Measurements from ENCODE around the gene KNCN. TPM values are rescaled to one million over a fixed set of nuclear protein-coding genes. Genes with fewer than 3 reads are reported as not detected.

KNCN gene
- polyA plus RNA-seq, 1 experiment: not detected

- no peaks in the 10 kb centered on the region; the same call in 1 of the 2 replicates for H3K9me3 ChIP-seq (ENCODE audit: control insufficient read depth, insufficient read depth, low read length)
- ChIA-PET POLR2A (no interaction called here), CTCF (interaction anchor here (0.8 to 5.0 kb wide), 2 partner anchors 53 to 105 kb away, joined by 3 to 34 read pairs; partner anchors contain the start of gene MKNK1)
- H3K27ac ChIP-seq (ENCODE audit: low read depth, low read length): no peak overlapping the region
- DNase-seq (ENCODE audit: low read depth, low spot score): no peak
- TF ChIP-seq CTCF (IDR thresholded peaks at IDR 0.05; ENCODE audit: low read depth, low read length): no peak
- H3K27me3 ChIP-seq (ENCODE audit: control insufficient read depth, insufficient read depth, low read length): peaks cover 39% of the 10 kb centered on the region
- no peak overlapping the region for H3K4me3 ChIP-seq (ENCODE audit: low read depth, low read length)
Observed at GRCh38 chr1:46550751-46551231, 656 bp downstream of the KNCN start.

- CTCF ChIA-PET: interaction anchor here (0.6 to 5.0 kb wide), 3 partner anchors 23 to 175 kb away, joined by 3 to 34 read pairs (median 5); no protein-coding TSS in a partner anchor
- Histone ChIP-seq H3K27ac (ENCODE audit: low read depth, low read length) (no peak overlapping the region), H3K4me3 (ENCODE audit: low read depth, low read length) (no peak overlapping the region), H3K27me3 (ENCODE audit: control insufficient read depth, insufficient read depth, low read length) (peaks cover 47% of the 10 kb centered on the region), H3K9me3 (ENCODE audit: control insufficient read depth, insufficient read depth, low read length) (no peaks in the 10 kb centered on the region; the same call in 1 of the 2 replicates)
- TF ChIP-seq CTCF (IDR thresholded peaks at IDR 0.05; ENCODE audit: low read depth, low read length): no peak
- POLR2A ChIA-PET: no interaction called here
- DNase-seq (ENCODE audit: low read depth, low spot score): no peak
Observed at GRCh38 chr1:46549697-46550681, 1.5 kb downstream of the KNCN start.

- no peaks in the 10 kb centered on the region; the same call in 1 of the 2 replicates for H3K9me3 ChIP-seq (ENCODE audit: control insufficient read depth, insufficient read depth, low read length)
- ChIA-PET CTCF (interaction anchor here (0.7 to 5.0 kb wide), 26 partner anchors 11 to 178 kb away, joined by 3 to 76 read pairs (median 4); a partner anchor contains a TSS), POLR2A (interaction anchor here (0.7 kb wide), 1 partner anchor 1562 kb away, joined by 3 read pairs; no protein-coding TSS in a partner anchor)
- peak overlapping the region; percentile 17; the same call in 1 of the 2 replicates for H3K4me3 ChIP-seq (ENCODE audit: low read depth, low read length)
- no peak overlapping the region for H3K27ac ChIP-seq (ENCODE audit: low read depth, low read length)
- peaks cover 63% of the 10 kb centered on the region for H3K27me3 ChIP-seq (ENCODE audit: control insufficient read depth, insufficient read depth, low read length)
- peak; percentile 57 for TF ChIP-seq CTCF (IDR thresholded peaks at IDR 0.05; ENCODE audit: low read depth, low read length)
- DNase-seq (ENCODE audit: low read depth, low spot score): no peak
Observed at GRCh38 chr1:46547481-46548383, 3.7 kb downstream of the KNCN start.

GRCh38 chr1:46546210-46546609 lies 5.2 kb downstream of the KNCN start:
- no peak for TF ChIP-seq CTCF (IDR thresholded peaks at IDR 0.05; ENCODE audit: low read depth, low read length)
- H3K9me3 ChIP-seq (ENCODE audit: control insufficient read depth, insufficient read depth, low read length): no peaks in the 10 kb centered on the region; the same call in 1 of the 2 replicates
- H3K4me3 ChIP-seq (ENCODE audit: low read depth, low read length): no peak overlapping the region
- H3K27ac ChIP-seq (ENCODE audit: low read depth, low read length): no peak overlapping the region
- ChIA-PET POLR2A (no interaction called here), CTCF (interaction anchor here (1.4 to 5.0 kb wide), 4 partner anchors 9 to 100 kb away, joined by 3 to 76 read pairs (median 20); a partner anchor contains a TSS)
- H3K27me3 ChIP-seq (ENCODE audit: control insufficient read depth, insufficient read depth, low read length): peaks cover 62% of the 10 kb centered on the region
- DNase-seq (ENCODE audit: low read depth, low spot score): no peak

Data from AG04450 (cell line).